ENCODE data around the gene CFTR. TPM values are rescaled to one million over a fixed set of nuclear protein-coding genes. Genes with fewer than 3 reads are reported as not detected.
"Not testable (repeated sequence)": the region's sequence is repeated elsewhere in the genome, so short reads cannot be mapped to it uniquely, and the experiment has no call there.

CFTR gene
- total RNA-seq, 2 experiments from 2014 or later: not detected

DNA sequence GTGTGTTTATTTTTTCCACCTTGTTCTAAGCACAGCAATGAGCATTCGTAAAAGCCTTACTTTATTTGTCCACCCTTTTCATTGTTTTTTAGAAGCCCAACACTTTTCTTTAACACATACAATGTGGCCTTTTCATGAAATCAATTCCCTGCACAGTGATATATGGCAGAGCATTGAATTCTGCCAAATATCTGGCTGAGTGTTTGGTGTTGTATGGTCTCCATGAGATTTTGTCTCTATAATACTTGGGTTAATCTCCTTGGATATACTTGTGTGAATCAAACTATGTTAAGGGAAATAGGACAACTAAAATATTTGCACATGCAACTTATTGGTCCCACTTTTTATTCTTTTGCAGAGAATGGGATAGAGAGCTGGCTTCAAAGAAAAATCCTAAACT lies 28.9 kb downstream of the CFTR start:
- DNase-seq (no peak), ATAC-seq (no peak)
- intact Hi-C loops (cut with micrococcal nuclease): no loop called here
- Mint-ChIP-seq H3K27me3 (no peaks in the 10 kb centered on the region), H3K36me3 (ENCODE audit: low read depth) (no peaks in the 10 kb centered on the region), H3K27ac (no peak overlapping the region), H3K4me1 (ENCODE audit: low read depth) (no peaks in the 10 kb centered on the region), H3K4me3 (no peak overlapping the region), H3K9me3 (no peaks in the 10 kb centered on the region)
- CTCF ChIA-PET: no interaction called here
- TF ChIP-seq, protein P1, sequence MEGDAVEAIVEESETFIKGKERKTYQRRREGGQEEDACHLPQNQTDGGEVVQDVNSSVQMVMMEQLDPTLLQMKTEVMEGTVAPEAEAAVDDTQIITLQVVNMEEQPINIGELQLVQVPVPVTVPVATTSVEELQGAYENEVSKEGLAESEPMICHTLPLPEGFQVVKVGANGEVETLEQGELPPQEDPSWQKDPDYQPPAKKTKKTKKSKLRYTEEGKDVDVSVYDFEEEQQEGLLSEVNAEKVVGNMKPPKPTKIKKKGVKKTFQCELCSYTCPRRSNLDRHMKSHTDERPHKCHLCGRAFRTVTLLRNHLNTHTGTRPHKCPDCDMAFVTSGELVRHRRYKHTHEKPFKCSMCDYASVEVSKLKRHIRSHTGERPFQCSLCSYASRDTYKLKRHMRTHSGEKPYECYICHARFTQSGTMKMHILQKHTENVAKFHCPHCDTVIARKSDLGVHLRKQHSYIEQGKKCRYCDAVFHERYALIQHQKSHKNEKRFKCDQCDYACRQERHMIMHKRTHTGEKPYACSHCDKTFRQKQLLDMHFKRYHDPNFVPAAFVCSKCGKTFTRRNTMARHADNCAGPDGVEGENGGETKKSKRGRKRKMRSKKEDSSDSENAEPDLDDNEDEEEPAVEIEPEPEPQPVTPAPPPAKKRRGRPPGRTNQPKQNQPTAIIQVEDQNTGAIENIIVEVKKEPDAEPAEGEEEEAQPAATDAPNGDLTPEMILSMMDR (IDR thresholded peaks at IDR 0.05): no peak
- POLR2A ChIA-PET: no interaction called here

DNA sequence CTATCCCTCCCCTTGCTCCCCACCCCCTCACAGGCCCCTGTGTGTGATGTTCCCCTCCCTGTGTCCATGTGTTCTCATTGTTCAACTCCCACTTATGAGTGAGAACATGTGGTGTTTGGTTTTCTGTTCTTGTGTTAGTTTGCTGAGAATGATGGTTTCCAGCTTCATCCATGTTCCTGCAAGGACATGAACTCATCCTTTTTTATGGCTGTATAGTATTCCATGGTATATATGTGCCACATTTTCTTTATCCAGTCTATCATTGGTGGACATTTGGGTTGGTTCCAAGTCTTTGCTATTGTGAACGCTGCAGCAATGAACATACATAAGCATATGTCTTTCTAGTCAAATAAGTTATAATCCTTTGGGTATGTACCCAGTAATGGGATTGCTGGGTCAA lies 37.4 kb downstream of the CFTR start:
- POLR2A ChIA-PET; H3K4me3 Mint-ChIP-seq; intact Hi-C loops (cut with micrococcal nuclease); H3K27ac Mint-ChIP-seq; DNase-seq; ATAC-seq; H3K27me3 Mint-ChIP-seq; CTCF ChIA-PET; H3K9me3 Mint-ChIP-seq; H3K36me3 Mint-ChIP-seq (ENCODE audit: low read depth); H3K4me1 Mint-ChIP-seq (ENCODE audit: low read depth): not testable (repeated sequence)

DNA sequence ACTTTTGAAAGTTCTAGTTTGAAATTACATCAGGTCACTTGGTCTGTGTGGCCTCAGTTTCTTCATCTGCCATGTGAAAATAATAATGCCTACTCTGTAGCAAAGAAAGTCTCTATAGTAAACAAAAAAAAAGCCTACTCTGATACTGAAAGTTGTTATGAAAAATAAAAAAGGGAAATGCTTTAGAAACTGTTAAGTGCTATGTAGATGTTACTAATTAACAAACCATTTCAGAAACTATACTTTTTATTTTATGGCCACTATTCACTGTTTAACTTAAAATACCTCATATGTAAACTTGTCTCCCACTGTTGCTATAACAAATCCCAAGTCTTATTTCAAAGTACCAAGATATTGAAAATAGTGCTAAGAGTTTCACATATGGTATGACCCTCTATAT lies 50.6 kb downstream of the CFTR start:
- no peaks in the 10 kb centered on the region for H3K36me3 Mint-ChIP-seq (ENCODE audit: low read depth)
- H3K4me3 Mint-ChIP-seq: no peak overlapping the region
- H3K9me3 Mint-ChIP-seq: no peaks in the 10 kb centered on the region
- H3K4me1 Mint-ChIP-seq (ENCODE audit: low read depth): no peaks in the 10 kb centered on the region
- no peaks in the 10 kb centered on the region for H3K27me3 Mint-ChIP-seq
- TF ChIP-seq, protein P1 (IDR thresholded peaks at IDR 0.05): no peak
- H3K27ac Mint-ChIP-seq: no peak overlapping the region
- DNase-seq: no peak
- CTCF ChIA-PET: no interaction called here
- intact Hi-C loops (cut with micrococcal nuclease): no loop called here
- no peak for ATAC-seq
- POLR2A ChIA-PET: interaction anchor here (0.9 kb wide), 1 partner anchor 12 kb away, joined by 4 read pairs; no protein-coding TSS in a partner anchor

DNA sequence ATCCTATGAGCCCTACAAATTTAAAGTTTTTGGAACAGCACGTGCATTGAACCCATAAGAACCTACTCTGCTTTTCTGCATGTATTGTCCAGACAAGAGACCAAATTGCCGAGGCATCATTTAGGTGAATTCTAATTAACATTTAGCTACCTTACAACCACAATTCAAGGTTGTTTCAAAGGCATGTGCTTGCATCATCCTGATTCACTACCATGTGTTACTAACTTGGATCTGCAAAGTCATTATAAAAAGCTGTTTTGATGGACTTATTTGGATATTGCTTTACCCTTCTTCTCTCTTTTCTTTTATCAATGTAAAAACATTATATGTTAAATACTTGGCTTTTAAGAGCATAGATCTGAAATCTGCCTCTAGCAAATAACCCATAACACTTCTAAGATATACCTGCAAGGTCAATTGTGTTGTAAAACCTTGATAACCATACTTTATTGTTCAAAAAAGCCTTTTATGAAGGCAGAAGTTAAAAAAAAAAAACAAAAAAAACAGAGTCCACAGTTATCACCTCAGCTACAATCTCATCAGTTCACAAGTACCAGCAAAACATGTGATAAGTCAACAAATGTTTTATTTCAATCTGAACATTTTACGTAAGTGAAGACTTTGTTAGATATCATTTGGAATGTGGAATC lies 51.9 kb downstream of the CFTR start:
- intact Hi-C loops (cut with micrococcal nuclease): no loop called here
- ChIA-PET POLR2A (no interaction called here), CTCF (no interaction called here)
- Mint-ChIP-seq H3K4me1 (ENCODE audit: low read depth) (no peaks in the 10 kb centered on the region), H3K4me3 (no peak overlapping the region), H3K27me3 (no peaks in the 10 kb centered on the region), H3K9me3 (no peaks in the 10 kb centered on the region), H3K27ac (no peak overlapping the region), H3K36me3 (ENCODE audit: low read depth) (no peaks in the 10 kb centered on the region)
- DNase-seq (no peak), ATAC-seq (no peak)
- TF ChIP-seq, protein P1 (IDR thresholded peaks at IDR 0.05): no peak

DNA sequence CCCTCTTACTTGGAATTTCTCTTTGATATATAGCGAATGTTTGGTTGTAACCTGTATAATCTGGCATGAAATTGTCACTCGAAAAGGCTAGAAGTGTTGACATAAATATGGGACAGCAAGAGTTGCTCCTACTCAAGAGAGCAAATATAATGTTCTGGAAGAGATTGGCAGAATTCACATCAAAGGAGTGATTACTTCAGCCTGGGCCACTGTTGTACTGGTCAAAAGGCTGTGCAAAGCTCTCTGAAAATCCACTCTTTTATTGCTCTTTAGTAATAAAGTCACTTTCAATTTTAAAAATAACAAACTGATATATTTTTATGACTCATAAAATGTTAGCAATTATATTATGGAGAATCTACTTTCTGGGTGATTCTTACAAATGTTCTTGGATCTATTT lies 58.2 kb downstream of the CFTR start:
- Mint-ChIP-seq H3K36me3 (ENCODE audit: low read depth) (no peaks in the 10 kb centered on the region), H3K4me1 (ENCODE audit: low read depth) (no peaks in the 10 kb centered on the region), H3K27ac (no peak overlapping the region), H3K4me3 (no peak overlapping the region), H3K9me3 (no peaks in the 10 kb centered on the region), H3K27me3 (no peaks in the 10 kb centered on the region)
- ChIA-PET POLR2A (no interaction called here), CTCF (no interaction called here)
- intact Hi-C loops (cut with micrococcal nuclease): no loop called here
- TF ChIP-seq, protein P1 (IDR thresholded peaks at IDR 0.05): no peak
- no peak for ATAC-seq
- no peak for DNase-seq

DNA sequence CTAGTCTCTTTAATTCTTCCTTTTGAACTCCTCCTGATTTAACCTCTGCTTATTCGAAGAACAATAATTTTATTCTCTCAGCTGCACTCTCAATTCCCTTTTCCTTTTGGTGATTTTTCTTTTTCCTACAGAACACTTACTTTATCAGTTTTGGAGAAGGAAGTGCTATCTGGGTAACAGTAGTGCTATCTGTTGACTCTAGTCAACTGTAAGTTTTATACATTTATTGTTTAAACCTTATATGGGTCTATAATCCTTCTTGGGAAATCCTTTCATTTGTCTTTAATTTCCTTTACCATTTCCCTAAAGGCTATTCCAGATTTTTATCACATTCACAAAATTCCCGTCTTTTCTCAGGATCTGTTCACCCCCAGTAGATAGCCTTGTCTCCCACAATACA lies 64.2 kb downstream of the CFTR start:
- ChIA-PET CTCF (no interaction called here), POLR2A (no interaction called here)
- intact Hi-C loops (cut with micrococcal nuclease): no loop called here
- Mint-ChIP-seq H3K4me3 (no peak overlapping the region), H3K4me1 (ENCODE audit: low read depth) (no peaks in the 10 kb centered on the region), H3K36me3 (ENCODE audit: low read depth) (no peaks in the 10 kb centered on the region), H3K9me3 (peaks cover 6% of the 10 kb centered on the region), H3K27ac (no peak overlapping the region), H3K27me3 (no peaks in the 10 kb centered on the region)
- DNase-seq (no peak), ATAC-seq (no peak)
- TF ChIP-seq, protein P1 (IDR thresholded peaks at IDR 0.05): no peak

Data from activated CD8-positive, alpha-beta T cell treated with anti-CD3 and anti-CD28 coated beads for 36 hours (primary cell).